Psoas muscle (tissue), 8 donors: Measurements from ENCODE around the gene ZBTB49. TPM values are rescaled to one million over a fixed set of nuclear protein-coding genes. Genes with fewer than 3 reads are reported as not detected.

Experiments used
- ATAC-seq, 4 donors: fragments of 200-7000 bp; cut with Tn5 transposase; one replicate each; pipeline ENCODE4 v1.9.1; 2020; ENCODE audit warnings: moderate library complexity in 3 of 4, mild to moderate bottlenecking in 2 of 4
- DNase-seq, 2 donors: peaks; one replicate each; pipeline ENCODE4 v3.0.0-alpha.2; 2020
- H3K27ac ChIP-seq: fragments of 200-600 bp; one replicate; pipeline ENCODE4 v1.8.0; 2022
- H3K27me3 ChIP-seq, 3 donors: fragments of 200-600 bp in 1 of 3; one replicate each; pipeline versions ENCODE4 v1.6.1 to v1.8.0; 2013 to 2022; ENCODE audit warnings: low read length in 2 of 3, mild to moderate bottlenecking in 2 of 3, moderate library complexity in 1 of 3; ENCODE audit not compliant: insufficient read depth in 3 of 3
- H3K36me3 ChIP-seq, 2 donors: fragments of 200-600 bp in 1 of 2; one replicate each; pipeline versions ENCODE4 v1.6.1 to v1.8.0; 2013 to 2022; ENCODE audit warnings: low read depth in 1 of 2, mild to moderate bottlenecking in 1 of 2, moderate library complexity in 1 of 2; ENCODE audit not compliant: insufficient read depth in 1 of 2
- H3K4me1 ChIP-seq: fragments of 200-600 bp; one replicate; pipeline ENCODE4 v1.8.0; 2022
- H3K4me3 ChIP-seq: fragments of 200-600 bp; one replicate; pipeline ENCODE4 v1.8.0; 2022; ENCODE audit warnings: mild to moderate bottlenecking
- H3K9me3 ChIP-seq: fragments of 200-600 bp; one replicate; pipeline ENCODE4 v1.8.0; 2022
- WGBS, 3 donors: extraction: QIAGEN DNeasy Blood & Tissue Kit; methylation state at CpG; one replicate each; pipeline versions ENCODE4 v1.1.6 to v1.1.7; 2013; 5-methylcytosine and 5-hydroxymethylcytosine counted together
- intact Hi-C, 2 donors: fragments of 100-400 bp; cut with DNase I; formaldehyde crosslinking; loops; one replicate each; pipeline versions ENCODE4 v1.11.0 to v1.14.2; 2022
- polyA plus RNA-seq, 3 donors: library from polyadenylated mRNA; stranded (reverse); fragments of 200-250 nt; gene quantifications; one replicate each; pipeline ENCODE4 v1.2.3, GENCODE V29; 2013
- total RNA-seq, 4 donors: library from RNA; stranded (reverse); fragmentation: NEBNext Ultra II Directional in 2 of 4; extraction: Animal tissue kit (Norgen Biotek cat#: 25700) in 2 of 4; gene quantifications; one replicate each; pipeline versions ENCODE4 v1.2.1 to v1.2.4, GENCODE V29; 2021 to 2023
- TF ChIP-seq, protein P1 (sequence below): fragments of 200-600 bp; IDR thresholded peaks from one replicate; pipeline ENCODE4 v1.8.0; 2022; ENCODE audit warnings: antibody characterized with exemption
- donor health status: healthy with polysubstance abuse.
- donor health status: DM: no; HTN: no; CAD: no; lungs with moderate emphysema.
- donor health status: Bipolar disorder and iron deficiency.
- donor health status: healthy.
- donor health status: DM: yes; HTN: yes; CAD: no.
- donor health status: DM: no; HTN: no; CAD: no.
- donor health status: DM: no; HTN: no; CAD: no.
- donor health status: DM: yes; HTN: yes; CAD: no.

ZBTB49 gene
- total and polyA plus RNA-seq, 7 donors: 2.5 to 7.0 (median 4.2) TPM

DNA sequence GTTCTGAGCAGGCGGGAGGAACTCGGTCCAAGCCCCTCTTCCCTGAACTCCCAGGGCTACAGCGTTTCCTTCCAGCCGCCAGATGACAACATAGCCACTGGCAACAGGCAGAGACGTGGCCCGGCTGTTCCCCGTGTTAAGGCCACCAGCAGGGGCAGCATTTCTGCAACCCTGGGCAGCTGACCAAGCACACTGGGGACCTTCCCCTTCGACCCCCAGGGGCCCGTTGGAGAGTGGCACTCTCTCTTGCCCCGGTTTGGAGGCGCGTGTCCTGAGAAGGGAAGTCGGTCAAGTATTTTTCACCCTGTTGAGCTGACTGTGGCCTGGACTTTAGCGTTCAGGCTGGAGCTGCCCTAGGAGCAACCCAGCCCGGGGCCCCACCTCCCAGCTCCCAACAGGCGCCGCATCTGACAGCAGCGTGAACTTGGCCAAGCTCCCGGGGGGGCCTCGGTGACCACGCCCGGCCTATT, 37.6 kb downstream of the ZBTB49 start:
- Histone ChIP-seq H3K36me3 (peaks cover 0 to 1% of the 10 kb centered on the region in 2 donors), H3K4me3 (no peak overlapping the region), H3K9me3 (no peaks in the 10 kb centered on the region), H3K4me1 (no peaks in the 10 kb centered on the region), H3K27ac (no peak overlapping the region), H3K27me3 (no peaks in the 10 kb centered on the region)
- TF ChIP-seq, protein P1, sequence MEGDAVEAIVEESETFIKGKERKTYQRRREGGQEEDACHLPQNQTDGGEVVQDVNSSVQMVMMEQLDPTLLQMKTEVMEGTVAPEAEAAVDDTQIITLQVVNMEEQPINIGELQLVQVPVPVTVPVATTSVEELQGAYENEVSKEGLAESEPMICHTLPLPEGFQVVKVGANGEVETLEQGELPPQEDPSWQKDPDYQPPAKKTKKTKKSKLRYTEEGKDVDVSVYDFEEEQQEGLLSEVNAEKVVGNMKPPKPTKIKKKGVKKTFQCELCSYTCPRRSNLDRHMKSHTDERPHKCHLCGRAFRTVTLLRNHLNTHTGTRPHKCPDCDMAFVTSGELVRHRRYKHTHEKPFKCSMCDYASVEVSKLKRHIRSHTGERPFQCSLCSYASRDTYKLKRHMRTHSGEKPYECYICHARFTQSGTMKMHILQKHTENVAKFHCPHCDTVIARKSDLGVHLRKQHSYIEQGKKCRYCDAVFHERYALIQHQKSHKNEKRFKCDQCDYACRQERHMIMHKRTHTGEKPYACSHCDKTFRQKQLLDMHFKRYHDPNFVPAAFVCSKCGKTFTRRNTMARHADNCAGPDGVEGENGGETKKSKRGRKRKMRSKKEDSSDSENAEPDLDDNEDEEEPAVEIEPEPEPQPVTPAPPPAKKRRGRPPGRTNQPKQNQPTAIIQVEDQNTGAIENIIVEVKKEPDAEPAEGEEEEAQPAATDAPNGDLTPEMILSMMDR: no peak
- no peak for ATAC-seq
- no peak for DNase-seq
- WGBS, 3 donors: 30 to 33% (median 30%) methylated on average over 22 of the region's 22 CpGs
- intact Hi-C loops: no loop called here

DNA sequence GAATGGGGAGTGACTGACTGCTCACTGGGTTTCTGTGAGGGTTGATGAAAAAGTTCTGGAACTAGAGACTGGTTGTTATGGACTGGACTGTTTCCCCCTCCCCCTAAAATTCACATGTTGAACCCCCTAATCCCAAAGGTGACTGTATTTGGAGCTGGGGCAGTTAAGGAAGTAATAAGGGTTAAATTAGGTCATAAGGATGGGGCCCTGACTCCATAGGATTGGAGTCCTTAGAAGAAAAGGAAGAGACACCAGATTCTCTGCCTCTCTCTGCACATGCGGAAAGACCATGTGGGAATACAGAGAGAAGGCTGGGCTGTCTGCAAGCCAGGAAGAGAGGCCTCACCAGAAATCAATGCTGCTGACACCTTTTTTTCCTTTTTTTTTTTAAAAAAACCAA, 38.2 kb downstream of the ZBTB49 start:
- 94 to 100% (median 98%) methylated on average over 1 of the region's 1 CpG for WGBS, 3 donors
- TF ChIP-seq, protein P1: no peak
- no peaks in the 10 kb centered on the region for H3K36me3 ChIP-seq
- H3K27ac ChIP-seq: no peak overlapping the region
- DNase-seq: no peak
- no peak for ATAC-seq
- no peak overlapping the region for H3K4me3 ChIP-seq
- H3K27me3 ChIP-seq: no peaks in the 10 kb centered on the region
- no peaks in the 10 kb centered on the region for H3K9me3 ChIP-seq
- no peaks in the 10 kb centered on the region for H3K4me1 ChIP-seq
- intact Hi-C loops: no loop called here

DNA sequence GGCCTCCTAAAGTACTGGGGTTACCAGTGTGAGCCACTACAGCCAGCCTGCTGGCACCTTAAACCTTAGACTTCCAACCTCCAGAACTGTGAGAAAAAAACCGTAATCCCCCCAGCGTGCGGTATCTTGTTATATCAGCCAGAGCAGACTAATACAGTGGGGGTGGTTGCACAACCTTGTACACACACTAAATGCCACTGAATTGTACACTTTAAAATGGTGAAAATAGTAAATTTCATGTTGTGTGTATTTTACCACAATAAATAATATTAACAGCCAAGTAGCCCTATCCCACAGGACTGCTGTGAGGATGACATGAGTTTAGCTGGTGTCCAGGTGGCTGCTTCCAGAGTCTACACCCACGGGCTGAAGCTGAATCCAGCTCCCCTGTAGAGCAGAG, 38.8 kb downstream of the ZBTB49 start:
- 78 to 89% (median 86%) methylated on average over 4 of the region's 4 CpGs for WGBS, 3 donors
- no peaks in the 10 kb centered on the region for H3K9me3 ChIP-seq

DNA sequence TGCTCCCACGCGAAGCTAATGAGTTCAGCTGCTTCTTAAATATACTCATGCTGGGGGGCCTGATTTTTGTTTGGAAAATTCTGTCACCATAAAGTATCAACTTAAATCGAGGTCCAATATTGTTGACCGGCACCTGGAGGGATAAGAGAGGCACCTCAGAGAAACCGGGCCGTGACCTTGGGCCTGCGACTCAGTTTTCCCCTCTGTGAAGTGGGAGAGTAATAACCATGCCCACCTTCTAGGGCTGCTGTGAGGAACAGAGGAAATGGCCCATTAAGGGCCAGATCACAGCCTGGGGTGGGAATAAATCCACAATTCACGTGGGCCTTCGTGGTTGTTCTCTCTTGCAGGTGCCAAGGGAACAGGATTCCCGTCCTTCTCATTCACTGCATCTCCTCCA, 39.4 kb downstream of the ZBTB49 start:
- Histone ChIP-seq H3K27ac (no peak overlapping the region), H3K9me3 (no peaks in the 10 kb centered on the region), H3K36me3 (no peaks in the 10 kb centered on the region), H3K27me3 (no peaks in the 10 kb centered on the region), H3K4me1 (no peaks in the 10 kb centered on the region), H3K4me3 (no peak overlapping the region)
- intact Hi-C loops: no loop called here
- TF ChIP-seq, protein P1: no peak
- DNase-seq (no peak), ATAC-seq (no peak)
- 87 to 94% (median 89%) methylated on average over 10 of the region's 10 CpGs for WGBS, 3 donors

More for the DNA sequence above, 38.8 kb downstream of the ZBTB49 start:
- Histone ChIP-seq H3K27me3 (no peaks in the 10 kb centered on the region), H3K36me3 (no peaks in the 10 kb centered on the region), H3K27ac (no peak overlapping the region), H3K4me1 (no peaks in the 10 kb centered on the region), H3K4me3 (no peak overlapping the region)
- ATAC-seq (no peak), DNase-seq (no peak)
- intact Hi-C loops: no loop called here
- TF ChIP-seq, protein P1: no peak

DNA sequence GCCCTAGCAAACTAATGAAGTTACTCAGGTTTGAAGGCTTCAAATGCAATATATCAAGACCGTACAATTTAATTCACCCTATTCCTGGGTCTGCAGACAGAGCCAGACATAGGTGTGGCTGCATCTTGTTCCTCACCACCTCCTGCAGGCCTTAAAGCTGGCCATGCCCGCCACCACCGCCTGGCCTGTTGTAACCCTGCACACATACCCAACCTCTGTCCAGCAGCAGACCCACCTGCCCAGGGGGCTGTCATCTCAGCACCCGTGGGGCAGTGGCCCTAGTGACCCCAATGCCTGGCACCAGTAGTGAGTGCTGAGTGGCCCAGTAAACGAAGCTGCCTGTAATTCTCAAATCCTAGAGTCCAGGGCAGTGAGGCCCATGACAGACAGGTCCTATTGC, 40.7 kb downstream of the ZBTB49 start:
- Histone ChIP-seq H3K9me3 (no peaks in the 10 kb centered on the region), H3K4me3 (no peak overlapping the region), H3K36me3 (no peaks in the 10 kb centered on the region), H3K4me1 (no peaks in the 10 kb centered on the region), H3K27ac (no peak overlapping the region), H3K27me3 (no peaks in the 10 kb centered on the region)
- 65 to 69% (median 66%) methylated on average over 5 of the region's 5 CpGs for WGBS, 3 donors
- intact Hi-C loops: no loop called here
- TF ChIP-seq, protein P1: no peak
- no peak for ATAC-seq
- no peak for DNase-seq
